SK-N-DZ (cell line): ENCODE results near the gene PEX11B.

Source experiments
- DNase-seq: peaks from one replicate; pipeline ENCODE4 v3.0.0-alpha.2; 2015; ENCODE audit warnings: low spot score

PEX11B gene

DNA sequence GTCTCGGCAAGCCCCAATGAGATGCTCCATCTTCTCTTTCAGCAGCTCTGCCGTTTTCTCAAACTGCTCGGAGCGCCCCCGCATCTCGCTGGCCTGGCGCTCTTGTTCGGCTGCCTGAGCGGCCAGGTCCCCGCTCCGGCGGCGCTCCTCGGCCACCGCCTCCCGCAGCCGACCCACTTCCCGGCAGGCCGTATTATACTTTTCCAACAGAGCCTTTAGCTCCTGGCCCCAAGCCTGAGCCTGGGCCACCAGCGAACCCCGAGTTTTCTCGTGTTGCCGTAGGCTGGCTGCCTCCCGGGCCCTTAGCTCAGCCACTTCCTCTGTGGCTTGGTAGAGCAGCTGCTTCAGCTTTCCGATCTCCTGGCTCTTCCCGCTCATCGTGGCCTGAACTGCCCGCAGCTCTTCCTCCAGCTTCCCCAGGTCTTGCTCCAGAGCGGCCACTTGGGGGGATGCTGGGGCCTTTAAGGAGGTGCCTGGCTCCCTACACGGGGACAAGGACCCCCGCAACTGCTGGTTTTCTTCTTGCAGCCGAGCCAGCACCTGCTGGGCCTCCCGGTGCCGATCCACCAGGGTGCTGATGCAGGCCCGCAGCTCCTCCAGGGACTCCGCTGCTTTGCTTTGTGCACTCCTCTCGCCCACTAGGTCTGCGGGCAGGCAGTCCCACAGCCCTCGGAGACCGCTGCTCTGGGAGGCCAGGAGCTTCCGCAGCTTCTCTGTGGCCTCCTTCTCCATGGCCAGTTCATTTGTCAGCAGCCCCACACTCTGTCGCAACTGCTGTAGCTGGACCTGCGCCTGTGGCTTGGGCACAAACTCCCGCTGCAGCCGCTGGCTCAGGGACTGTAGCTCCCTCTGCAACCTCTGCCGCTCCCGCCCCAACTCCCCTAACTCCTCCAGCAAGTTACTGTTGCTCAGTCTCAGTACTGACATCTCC is 46.3 kb downstream of the PEX11B start:
- peak; percentile 80 for DNase-seq

DNA sequence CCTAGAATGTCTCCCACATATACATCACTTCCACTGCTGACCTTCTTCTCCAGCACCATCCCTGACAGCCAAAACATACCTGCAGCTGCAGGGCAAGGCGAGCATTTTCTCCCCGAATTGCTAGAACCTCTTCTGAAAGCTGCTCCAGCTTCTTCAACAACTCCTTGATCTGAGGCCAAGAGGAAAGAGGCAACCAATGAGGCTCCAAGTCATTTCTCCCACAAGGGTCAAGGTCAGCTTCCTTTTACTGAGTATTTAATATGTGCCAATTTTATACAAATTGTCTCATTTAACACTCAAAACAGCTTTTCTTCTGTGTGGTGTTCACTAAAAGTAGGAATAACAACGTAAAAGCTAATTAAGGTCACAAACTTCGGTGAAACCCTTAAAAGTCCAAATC is 50.3 kb downstream of the PEX11B start:
- DNase-seq = no peak

DNA sequence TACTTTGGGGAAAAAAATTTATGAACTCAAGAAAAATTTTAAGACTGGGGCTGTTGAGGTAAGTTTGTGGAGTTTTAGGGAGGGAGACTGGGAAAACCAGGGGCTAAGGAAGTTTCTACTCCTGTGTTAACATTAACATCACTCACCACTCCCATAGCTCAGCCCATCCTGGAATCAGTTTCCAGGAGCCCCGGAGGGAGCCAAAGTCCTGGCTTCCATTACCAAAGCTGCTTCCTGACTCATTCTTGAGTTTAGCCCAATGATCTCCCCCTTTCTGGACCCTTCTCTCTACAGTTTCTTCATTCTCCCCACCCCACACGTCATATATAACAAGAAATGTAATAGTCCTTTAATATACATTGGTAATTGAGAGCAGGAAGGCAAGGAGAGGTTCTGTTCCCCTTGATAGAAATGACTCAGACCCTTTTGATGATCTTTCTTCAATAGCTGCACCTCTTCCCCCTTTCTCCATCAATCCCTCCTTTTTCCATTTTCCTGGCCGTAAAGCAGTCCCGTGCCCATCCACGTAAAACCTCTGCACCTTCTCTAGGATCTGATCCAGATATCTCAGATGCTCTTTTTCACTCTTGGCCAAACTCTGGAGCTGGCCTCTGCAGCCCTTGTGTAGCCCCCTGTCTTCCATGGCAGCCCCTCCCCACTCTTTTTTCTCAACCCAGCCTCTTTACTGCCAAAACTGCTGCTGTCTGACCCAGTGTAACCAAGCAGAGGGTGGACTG is 55.1 kb downstream of the PEX11B start:
- no peak for DNase-seq
